Keratinocyte (primary cell): ENCODE data around the gene ACVR1B. TPM values are rescaled to one million over a fixed set of nuclear protein-coding genes. Genes with fewer than 3 reads are reported as not detected.

Source experiments
- DNase-seq: peaks from one replicate; pipeline ENCODE4 v3.0.0-alpha.2; 2011; ENCODE audit warnings: low read depth, missing footprints, low spot score
- FAIRE-seq: peaks from 2 replicates; lab custom pipeline; 2011; peaks lifted over from hg19 to GRCh38; lab: Jason Lieb, UNC
- H2AFZ ChIP-seq: 2 replicates; pipeline ENCODE4 v1.6.0; 2012; ENCODE audit warnings: low read length, control low read depth, inconsistent platforms; ENCODE audit not compliant: control insufficient read depth
- H3K27ac ChIP-seq: 2 replicates; pipeline ENCODE4 v1.5.1; 2011; ENCODE audit warnings: low read length; ENCODE audit not compliant: control insufficient read depth, insufficient read depth
- H3K27me3 ChIP-seq: 3 replicates; pipeline ENCODE4 v1.6.0; 2011; ENCODE audit warnings: low read length; ENCODE audit not compliant: control insufficient read depth, insufficient read depth; ENCODE audit errors: extremely low read depth
- H3K36me3 ChIP-seq, 2 experiments: 2 replicates in 1 of 2; 3 replicates in 1 of 2; pipeline ENCODE4 v1.5.1; 2011; ENCODE audit warnings: low read length in 2 of 2, mild to moderate bottlenecking in 1 of 2; ENCODE audit not compliant: control insufficient read depth in 2 of 2, insufficient read depth in 2 of 2; ENCODE audit errors: extremely low read depth in 1 of 2
- H3K4me1 ChIP-seq: 3 replicates; pipeline ENCODE4 v1.5.1; 2011; ENCODE audit warnings: low read length; ENCODE audit not compliant: control insufficient read depth, insufficient read depth; ENCODE audit errors: extremely low read depth
- H3K4me2 ChIP-seq: 3 replicates; pipeline ENCODE4 v1.6.0; 2011; ENCODE audit warnings: low read depth, low read length; ENCODE audit not compliant: control insufficient read depth, insufficient read depth; ENCODE audit errors: extremely low read depth
- H3K4me3 ChIP-seq, 3 experiments: fragments of 200-600 bp in 1 of 3; sonication (generic) in 1 of 3; 2 replicates in 2 of 3; 3 replicates in 1 of 3; pipeline ENCODE4 v1.5.1; 2011 to 2016; ENCODE audit warnings: low read length in 3 of 3, mild to moderate bottlenecking in 3 of 3, control low read depth in 2 of 3, inconsistent platforms in 1 of 3, low read depth in 1 of 3, mixed read lengths in 1 of 3, mixed run types in 1 of 3, moderate library complexity in 1 of 3; ENCODE audit not compliant: control insufficient read depth in 2 of 3, insufficient read depth in 2 of 3; ENCODE audit errors: extremely low read depth in 1 of 3
- H3K79me2 ChIP-seq: 2 replicates; pipeline ENCODE4 v1.6.0; 2012; ENCODE audit warnings: low read length; ENCODE audit not compliant: control insufficient read depth, insufficient read depth
- H3K9ac ChIP-seq: 3 replicates; pipeline ENCODE4 v1.6.0; 2011; ENCODE audit warnings: low read length; ENCODE audit not compliant: control insufficient read depth, insufficient read depth; ENCODE audit errors: extremely low read depth
- H3K9me1 ChIP-seq: 3 replicates; pipeline ENCODE4 v1.6.0; 2011; ENCODE audit warnings: low read length; ENCODE audit not compliant: control insufficient read depth, insufficient read depth; ENCODE audit errors: extremely low read depth
- H3K9me3 ChIP-seq: 2 replicates; pipeline ENCODE4 v1.5.1; 2012; ENCODE audit warnings: low read depth, low read length; ENCODE audit not compliant: control insufficient read depth
- H4K20me1 ChIP-seq: 3 replicates; pipeline ENCODE4 v1.6.0; 2011; ENCODE audit warnings: low read length; ENCODE audit not compliant: control insufficient read depth, insufficient read depth; ENCODE audit errors: extremely low read depth
- EZH2 ChIP-seq: IDR thresholded peaks from one replicate; pipeline ENCODE4 v1.6.1; 2012; ENCODE audit warnings: inconsistent platforms, mild to moderate bottlenecking, low read length, moderate library complexity
- dilution Hi-C: fragments of 300-500 bp; cut with MboI; formaldehyde crosslinking; loops from one replicate; pipeline ENCODE4 v1.7.0; 2020; ENCODE audit warnings: low sequenced_read_pairs; ENCODE audit not compliant: extremely low pct_ligation_motif_present
- polyA plus RNA-seq, 5 experiments: library from polyadenylated mRNA; depleted of rRNA in 3 of 5; stranded (reverse) in 3 of 5; stranded (forward) in 1 of 5; unstranded in 1 of 5; fragments of >200 nt; gene quantifications; 1 replicate in 1 of 5; 2 replicates in 3 of 5; 3 replicates in 1 of 5; pipeline versions ENCODE4 v1.2.1 to v1.2.3, GENCODE V29; 2011 to 2012; ENCODE audit warnings: missing spikeins in 2 of 5, low read depth in 1 of 5, low replicate concordance in 1 of 5
- TF ChIP-seq, protein P1 (sequence below), 3 experiments: IDR thresholded peaks in 1 of 3; conservative IDR thresholded peaks in 1 of 3; optimal IDR thresholded peaks in 1 of 3; 2 replicates in 2 of 3; 3 replicates in 1 of 3; pipeline versions ENCODE3 to v1.5.1; 2011; ENCODE audit warnings: low read length in 3 of 3, mild to moderate bottlenecking in 3 of 3, moderate library complexity in 2 of 3, control low read depth in 1 of 3, inconsistent platforms in 1 of 3; ENCODE audit not compliant: insufficient read depth in 2 of 3; ENCODE audit errors: extremely low read depth in 1 of 3

Gene ACVR1B
- polyA plus RNA-seq, 1 donor (not counting 4 experiments of a cell fraction or from before 2014, with no cell fraction given), result 12.7 TPM

- TF ChIP-seq, protein P1, sequence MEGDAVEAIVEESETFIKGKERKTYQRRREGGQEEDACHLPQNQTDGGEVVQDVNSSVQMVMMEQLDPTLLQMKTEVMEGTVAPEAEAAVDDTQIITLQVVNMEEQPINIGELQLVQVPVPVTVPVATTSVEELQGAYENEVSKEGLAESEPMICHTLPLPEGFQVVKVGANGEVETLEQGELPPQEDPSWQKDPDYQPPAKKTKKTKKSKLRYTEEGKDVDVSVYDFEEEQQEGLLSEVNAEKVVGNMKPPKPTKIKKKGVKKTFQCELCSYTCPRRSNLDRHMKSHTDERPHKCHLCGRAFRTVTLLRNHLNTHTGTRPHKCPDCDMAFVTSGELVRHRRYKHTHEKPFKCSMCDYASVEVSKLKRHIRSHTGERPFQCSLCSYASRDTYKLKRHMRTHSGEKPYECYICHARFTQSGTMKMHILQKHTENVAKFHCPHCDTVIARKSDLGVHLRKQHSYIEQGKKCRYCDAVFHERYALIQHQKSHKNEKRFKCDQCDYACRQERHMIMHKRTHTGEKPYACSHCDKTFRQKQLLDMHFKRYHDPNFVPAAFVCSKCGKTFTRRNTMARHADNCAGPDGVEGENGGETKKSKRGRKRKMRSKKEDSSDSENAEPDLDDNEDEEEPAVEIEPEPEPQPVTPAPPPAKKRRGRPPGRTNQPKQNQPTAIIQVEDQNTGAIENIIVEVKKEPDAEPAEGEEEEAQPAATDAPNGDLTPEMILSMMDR (optimal IDR thresholded peaks at IDR 0.05 in 1 of 3, IDR thresholded peaks at IDR 0.05 in 1 of 3, conservative IDR thresholded peaks at IDR 0.05 in 1 of 3; ENCODE audit: extremely low read depth in 1 of 3, insufficient read depth in 2 of 3, low read length in 3 of 3), result no peak
- TF ChIP-seq EZH2, result no peak
- peaks cover 23% of the 10 kb centered on the region for H3K4me1 ChIP-seq
- H3K4me3 ChIP-seq, result no peak overlapping the region
- FAIRE-seq, result no peak
- dilution Hi-C loops, result no loop called here
- DNase-seq, result no peak
- no peak overlapping the region for H3K4me2 ChIP-seq
- no peaks in the 10 kb centered on the region for H4K20me1 ChIP-seq
- no peaks in the 10 kb centered on the region for H3K9me3 ChIP-seq
- H3K27me3 ChIP-seq, result no peaks in the 10 kb centered on the region
- H2AFZ ChIP-seq, result no peak overlapping the region
- no peak overlapping the region for H3K9ac ChIP-seq
- no peak overlapping the region for H3K27ac ChIP-seq
- H3K79me2 ChIP-seq, result no peaks in the 10 kb centered on the region
- H3K36me3 ChIP-seq, result no peaks in the 10 kb centered on the region
- no peaks in the 10 kb centered on the region for H3K9me1 ChIP-seq
These were observed 6.8 kb upstream of the ACVR1B start for GRCh38 chr12:51944608-51945233.

DNA sequence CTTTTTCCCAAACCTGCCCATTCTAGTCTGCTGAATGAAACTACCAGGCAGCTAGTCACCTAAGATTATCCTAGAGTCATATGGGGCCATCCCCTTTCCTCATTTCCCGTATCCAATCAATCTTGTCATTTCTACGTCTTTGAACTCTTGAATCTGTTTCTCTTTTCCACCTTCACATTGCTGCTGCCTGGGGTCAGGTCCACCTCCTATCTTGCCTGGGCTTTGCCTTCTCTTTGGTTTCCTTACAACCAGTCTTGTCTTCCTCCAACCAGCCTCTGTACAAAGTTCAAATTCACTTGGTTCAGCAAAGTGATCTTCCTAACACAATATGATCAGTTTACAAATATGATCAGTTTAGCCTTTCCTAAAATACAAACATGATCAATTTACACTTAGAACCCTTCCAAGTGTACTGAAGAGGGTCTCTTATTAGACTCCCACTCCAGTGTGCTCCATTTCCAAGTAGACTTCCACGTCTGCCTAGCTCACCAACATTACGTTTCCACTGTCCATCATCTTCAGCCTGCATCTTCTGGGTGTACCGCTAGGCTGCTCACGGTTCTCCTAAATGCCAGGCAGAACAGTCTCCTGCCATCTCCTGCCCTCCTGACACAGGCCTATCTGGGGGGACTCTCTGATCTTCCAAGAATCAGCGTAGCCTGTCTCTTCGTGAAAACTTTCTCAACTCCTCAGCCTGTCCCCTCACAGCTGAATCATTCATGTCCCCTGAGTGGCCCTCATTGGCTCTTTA lies 4.1 kb upstream of the ACVR1B start:
- Histone ChIP-seq H3K4me2 (no peak overlapping the region), H3K4me3 (no peak overlapping the region), H3K27ac (no peak overlapping the region), H2AFZ (no peak overlapping the region), H3K9me1 (no peaks in the 10 kb centered on the region), H3K27me3 (no peaks in the 10 kb centered on the region), H3K9me3 (no peaks in the 10 kb centered on the region), H3K79me2 (peaks cover 7% of the 10 kb centered on the region), H4K20me1 (no peaks in the 10 kb centered on the region), H3K36me3 (no peaks in the 10 kb centered on the region), H3K4me1 (peaks cover 7% of the 10 kb centered on the region), H3K9ac (no peak overlapping the region)
- TF ChIP-seq, protein P1 (optimal IDR thresholded peaks at IDR 0.05 in 1 of 3, IDR thresholded peaks at IDR 0.05 in 1 of 3, conservative IDR thresholded peaks at IDR 0.05 in 1 of 3; ENCODE audit: extremely low read depth in 1 of 3, insufficient read depth in 2 of 3, low read length in 3 of 3), result no peak
- TF ChIP-seq EZH2, result no peak
- DNase-seq (no peak), FAIRE-seq (no peak)
- dilution Hi-C loops, result no loop called here
